ENCODE data around the gene RASAL3. TPM values are rescaled to one million over a fixed set of nuclear protein-coding genes. Genes with fewer than 3 reads are reported as not detected.

RASAL3 gene
- polyA plus RNA-seq (2013, experiment 1 of 2) = 0.13 TPM
- polyA plus RNA-seq (2013, experiment 2 of 2) = 0.20 TPM

DNA sequence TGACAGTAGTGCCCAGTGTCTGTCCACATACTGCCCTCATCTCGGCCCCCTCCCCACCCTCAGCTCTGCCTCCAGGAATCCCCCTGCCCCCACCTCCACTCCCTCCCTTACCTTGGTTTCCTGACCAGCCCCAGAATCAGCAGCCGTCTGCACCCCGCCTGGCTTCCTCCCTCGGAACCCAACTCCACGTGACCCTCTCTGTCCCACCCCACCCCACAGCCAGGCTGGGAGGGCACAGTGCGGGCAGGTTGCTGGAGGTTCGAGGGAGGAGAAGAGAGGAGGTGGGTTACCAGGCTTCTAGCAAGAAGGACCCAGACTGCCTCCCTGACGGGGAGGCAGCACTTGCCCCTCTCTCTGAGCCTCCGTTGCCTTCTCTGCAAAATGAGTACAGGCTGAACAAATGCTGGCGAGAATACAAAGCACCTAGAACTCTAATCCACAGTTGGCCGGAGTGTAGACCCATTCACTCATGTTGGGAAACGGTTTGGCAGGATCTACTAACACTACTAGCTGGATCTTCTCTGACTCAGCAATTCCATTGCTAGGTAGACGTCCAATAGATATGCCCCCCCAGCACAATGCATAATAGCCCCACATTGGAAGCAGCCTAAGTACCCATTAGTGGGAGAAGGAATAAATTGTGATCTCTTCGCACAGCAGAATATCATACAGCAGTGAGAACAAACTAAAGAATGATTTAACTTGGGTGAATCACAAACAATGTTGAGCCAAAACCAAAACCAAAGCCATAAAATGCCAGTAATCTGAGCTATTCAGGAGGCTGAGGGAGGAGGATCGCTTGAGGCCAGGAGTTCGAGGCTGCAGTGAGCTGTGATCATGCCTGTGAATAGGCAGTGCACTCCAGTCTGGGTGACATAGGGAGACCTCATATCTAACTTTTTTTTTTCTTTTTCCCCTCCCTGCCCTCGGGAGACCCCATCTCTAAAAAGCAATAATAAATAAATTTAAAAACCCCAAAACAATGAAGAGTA, at the start of gene RASAL3:
RASAL3 (minus strand) TSS at position 151 of the 992 bp plus-strand sequence. CDS start 186 bp downstream, outside the sequence.
- H3K4me1 ChIP-seq (ENCODE audit: control insufficient read depth, low read depth, low read length) = no peaks in the 10 kb centered on the region
- H3K4me3 ChIP-seq (ENCODE audit: low read length) = no peak within 1 kb of the TSS
- H3K27ac ChIP-seq (ENCODE audit: low read depth, low read length) = no peak within 1 kb of the TSS
- no peak within 1 kb of the TSS for H3K56ac ChIP-seq (ENCODE audit: low read length)
- no peak within 1 kb of the TSS for H2BK5ac ChIP-seq (ENCODE audit: low read length)
- no peak within 1 kb of the TSS for H2BK15ac ChIP-seq (replicated peaks; ENCODE audit: low read depth)
- H2AK5ac ChIP-seq (ENCODE audit: low read length) = no peak within 1 kb of the TSS
- DNase-seq = no peak
- H3K79me1 ChIP-seq (ENCODE audit: low read length) = no peaks in the 10 kb centered on the region
- H3K4ac ChIP-seq (ENCODE audit: low read depth, low read length) = no peak within 1 kb of the TSS
- no peak within 1 kb of the TSS for H3K4me2 ChIP-seq (ENCODE audit: low read length)
- H3K79me2 ChIP-seq (ENCODE audit: control insufficient read depth, insufficient read depth, low read length) = no peaks in the 10 kb centered on the region
- no CpG with 5 or more reads among the region's 17 CpGs for WGBS (ENCODE audit: extremely low coverage, insufficient coverage, low lambda C conversion rate)
- H3K9ac ChIP-seq (ENCODE audit: low read length) = no peak within 1 kb of the TSS
- H4K8ac ChIP-seq (ENCODE audit: low read depth, low read length) = no peak within 1 kb of the TSS
- peaks cover 5% of the 10 kb centered on the region for H3K27me3 ChIP-seq (ENCODE audit: insufficient read depth, low read length, poor library complexity)
- no peak within 1 kb of the TSS for H3K23ac ChIP-seq (ENCODE audit: low read length)
- no peak within 1 kb of the TSS for H4K5ac ChIP-seq (ENCODE audit: low read length)
- no peak within 1 kb of the TSS for H3K18ac ChIP-seq (ENCODE audit: low read length)
- H3K36me3 ChIP-seq (ENCODE audit: control insufficient read depth, insufficient read depth, low read length) = no peaks in the 10 kb centered on the region
- H2BK120ac ChIP-seq (ENCODE audit: low read depth, low read length) = no peak within 1 kb of the TSS

DNA sequence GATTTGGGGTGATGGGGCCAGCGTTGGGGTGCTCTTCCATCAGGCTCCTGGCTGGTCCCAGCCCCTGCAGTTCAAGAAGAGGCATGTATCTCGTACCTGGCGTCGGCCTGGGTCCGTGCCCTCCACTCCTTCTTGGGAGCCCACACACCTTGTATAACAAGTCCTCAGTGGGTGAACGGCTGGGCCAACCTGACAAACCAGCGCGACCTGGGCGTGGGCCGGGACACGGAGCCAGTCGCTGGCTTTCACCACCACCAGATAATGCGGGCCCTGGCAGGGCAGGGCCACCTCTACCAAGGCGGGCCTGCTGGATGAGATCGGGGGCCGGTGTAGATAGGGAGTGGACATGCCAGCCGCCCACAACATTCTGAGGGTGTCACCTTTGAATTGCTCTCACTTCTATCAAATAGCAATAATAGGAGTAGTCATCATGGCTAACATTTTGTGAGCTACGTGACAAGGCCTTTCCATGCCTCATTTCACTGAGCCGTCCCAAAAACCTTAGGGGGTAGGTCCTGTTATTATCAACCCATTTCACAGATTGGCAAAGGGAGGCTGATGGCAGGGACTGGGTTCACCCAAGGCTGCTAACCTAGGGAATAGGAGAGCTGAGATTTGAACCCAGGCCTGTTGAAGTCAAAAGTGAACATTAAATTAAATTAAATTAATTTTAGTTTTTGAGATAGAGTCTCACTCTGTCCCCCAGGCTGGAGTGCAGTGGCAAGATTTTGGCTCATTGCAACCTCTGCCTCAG, 47.5 kb upstream of the RASAL3 start:
- H2BK120ac ChIP-seq (ENCODE audit: low read depth, low read length) = no peak overlapping the region
- no peak overlapping the region for H2BK15ac ChIP-seq (replicated peaks; ENCODE audit: low read depth)
- no peaks in the 10 kb centered on the region for H3K79me1 ChIP-seq (ENCODE audit: low read length)
- H3K9ac ChIP-seq (ENCODE audit: low read length) = no peak overlapping the region
- H4K8ac ChIP-seq (ENCODE audit: low read depth, low read length) = no peak overlapping the region
- no peaks in the 10 kb centered on the region for H3K4me1 ChIP-seq (ENCODE audit: control insufficient read depth, low read depth, low read length)
- H3K27ac ChIP-seq (ENCODE audit: low read depth, low read length) = no peak overlapping the region
- no peak overlapping the region for H3K4me3 ChIP-seq (ENCODE audit: low read length)
- H4K5ac ChIP-seq (ENCODE audit: low read length) = no peak overlapping the region
- H3K23ac ChIP-seq (ENCODE audit: low read length) = no peak overlapping the region
- DNase-seq = no peak
- no peaks in the 10 kb centered on the region for H3K27me3 ChIP-seq (ENCODE audit: insufficient read depth, low read length, poor library complexity)
- H2AK5ac ChIP-seq (ENCODE audit: low read length) = no peak overlapping the region
- H2BK5ac ChIP-seq (ENCODE audit: low read length) = no peak overlapping the region
- no peaks in the 10 kb centered on the region for H3K79me2 ChIP-seq (ENCODE audit: control insufficient read depth, insufficient read depth, low read length)
- WGBS (ENCODE audit: extremely low coverage, insufficient coverage, low lambda C conversion rate) = no CpG with 5 or more reads among the region's 19 CpGs
- no peak overlapping the region for H3K56ac ChIP-seq (ENCODE audit: low read length)
- H3K18ac ChIP-seq (ENCODE audit: low read length) = no peak overlapping the region
- no peaks in the 10 kb centered on the region for H3K36me3 ChIP-seq (ENCODE audit: control insufficient read depth, insufficient read depth, low read length)
- H3K4me2 ChIP-seq (ENCODE audit: low read length) = no peak overlapping the region
- H3K4ac ChIP-seq (ENCODE audit: low read depth, low read length) = no peak overlapping the region

DNA sequence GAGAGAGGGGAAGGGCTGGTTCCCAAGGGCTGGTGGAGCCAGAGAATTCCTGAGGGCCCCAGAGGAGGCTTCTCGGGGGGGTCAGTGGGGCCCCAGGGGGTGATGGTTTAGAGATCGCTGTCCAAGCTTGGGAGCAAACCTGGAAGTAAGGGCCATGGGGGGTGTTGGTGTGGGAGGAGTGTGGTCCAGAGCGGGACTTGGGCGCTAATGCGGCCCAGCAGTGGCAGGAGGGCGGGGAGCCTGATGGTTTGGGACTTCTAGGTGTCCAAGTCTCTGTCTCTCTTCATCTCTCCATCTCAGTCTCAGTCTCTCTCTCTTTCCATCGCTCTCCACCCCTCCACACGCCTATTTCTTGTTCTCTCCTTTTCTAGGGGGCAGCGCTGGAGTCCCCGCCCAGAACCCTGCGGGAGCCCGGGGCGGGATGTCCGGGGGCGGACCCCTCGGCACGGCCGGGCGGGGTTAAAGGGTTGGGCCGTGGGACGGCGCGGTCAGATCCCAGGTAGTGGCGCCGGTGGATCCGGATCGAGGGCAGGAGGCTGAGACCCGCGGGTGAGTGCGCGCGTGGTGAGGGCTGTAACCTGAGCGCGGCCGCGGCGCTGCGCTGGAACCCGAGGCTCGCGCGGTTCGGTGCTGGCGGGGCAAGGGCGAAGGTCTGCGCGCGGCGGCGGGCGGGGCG, 43.8 kb upstream of the RASAL3 start, which contains the start of gene CYP4F22:
CYP4F22 (plus strand) TSS at position 491 of the 676 bp plus-strand sequence. CDS start 16,812 bp downstream, outside the sequence.
- Histone ChIP-seq H3K56ac (ENCODE audit: low read length) (no peak within 1 kb of the TSS), H3K4me1 (ENCODE audit: control insufficient read depth, low read depth, low read length) (no peaks in the 10 kb centered on the region), H3K36me3 (ENCODE audit: control insufficient read depth, insufficient read depth, low read length) (no peaks in the 10 kb centered on the region), H3K4me2 (ENCODE audit: low read length) (no peak within 1 kb of the TSS), H3K27ac (ENCODE audit: low read depth, low read length) (no peak within 1 kb of the TSS), H3K4ac (ENCODE audit: low read depth, low read length) (no peak within 1 kb of the TSS), H2BK5ac (ENCODE audit: low read length) (no peak within 1 kb of the TSS), H3K27me3 (ENCODE audit: insufficient read depth, low read length, poor library complexity) (no peaks in the 10 kb centered on the region), H4K8ac (ENCODE audit: low read depth, low read length) (no peak within 1 kb of the TSS), H3K79me1 (ENCODE audit: low read length) (no peaks in the 10 kb centered on the region), H3K4me3 (ENCODE audit: low read length) (no peak within 1 kb of the TSS), H2AK5ac (ENCODE audit: low read length) (no peak within 1 kb of the TSS), H2BK120ac (ENCODE audit: low read depth, low read length) (no peak within 1 kb of the TSS), H3K23ac (ENCODE audit: low read length) (no peak within 1 kb of the TSS), H3K18ac (ENCODE audit: low read length) (no peak within 1 kb of the TSS), H3K79me2 (ENCODE audit: control insufficient read depth, insufficient read depth, low read length) (no peaks in the 10 kb centered on the region), H2BK15ac (replicated peaks; ENCODE audit: low read depth) (no peak within 1 kb of the TSS), H4K5ac (ENCODE audit: low read length) (no peak within 1 kb of the TSS), H3K9ac (ENCODE audit: low read length) (no peak within 1 kb of the TSS)
- no CpG with 5 or more reads among the region's 52 CpGs for WGBS (ENCODE audit: extremely low coverage, insufficient coverage, low lambda C conversion rate)
- DNase-seq = no peak

DNA sequence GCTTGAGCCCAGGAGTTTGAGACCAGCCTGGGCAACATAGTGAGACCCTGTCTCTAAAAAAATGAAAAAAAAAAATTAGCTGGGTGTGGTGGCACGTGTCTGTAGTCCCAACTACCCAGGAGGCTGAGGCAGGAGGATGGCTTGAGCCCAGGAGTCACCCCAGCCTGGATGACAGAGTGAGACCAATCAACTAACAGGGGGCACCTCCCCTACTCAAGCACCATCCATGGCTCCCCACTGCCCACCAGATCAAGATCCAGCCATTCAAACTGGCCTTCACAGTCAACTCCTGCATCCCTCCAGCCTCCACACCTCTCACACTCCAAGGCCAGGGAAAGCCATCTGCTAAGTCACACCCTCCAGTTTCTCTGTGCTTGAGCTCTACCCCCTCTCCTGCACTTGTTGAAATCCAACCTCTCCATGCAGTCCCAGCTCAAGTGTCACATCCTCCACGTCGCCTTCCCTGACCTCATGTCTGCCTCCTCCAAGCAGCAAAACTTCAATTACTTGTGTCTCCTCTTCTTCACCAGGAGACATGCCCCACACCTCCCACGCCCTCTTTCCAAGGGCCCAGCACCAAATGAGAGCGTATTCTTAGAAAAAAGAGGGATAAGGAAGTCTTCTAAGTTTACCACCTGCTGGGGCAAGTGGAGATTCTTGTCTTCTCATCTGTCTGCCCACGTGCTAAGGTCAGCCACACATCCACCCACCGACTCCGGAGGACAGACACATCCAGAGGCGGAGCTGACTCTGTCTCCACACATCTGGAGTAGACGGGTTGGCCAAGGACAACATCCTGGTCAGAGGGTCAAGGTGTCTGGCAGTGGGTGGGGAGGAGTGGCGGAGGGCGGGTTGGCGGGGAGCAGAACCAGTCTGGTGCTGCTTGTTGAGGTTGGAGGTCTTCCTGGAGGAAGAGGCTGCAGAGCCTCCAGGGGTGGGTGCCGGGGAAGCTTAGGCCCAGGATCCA, 43.0 kb upstream of the RASAL3 start:
- Histone ChIP-seq H3K4me2 (ENCODE audit: low read length) (no peak overlapping the region), H3K18ac (ENCODE audit: low read length) (no peak overlapping the region), H3K79me2 (ENCODE audit: control insufficient read depth, insufficient read depth, low read length) (no peaks in the 10 kb centered on the region), H2BK5ac (ENCODE audit: low read length) (no peak overlapping the region), H3K79me1 (ENCODE audit: low read length) (no peaks in the 10 kb centered on the region), H3K4me3 (ENCODE audit: low read length) (no peak overlapping the region), H2BK15ac (replicated peaks; ENCODE audit: low read depth) (no peak overlapping the region), H3K56ac (ENCODE audit: low read length) (no peak overlapping the region), H3K4ac (ENCODE audit: low read depth, low read length) (no peak overlapping the region), H2AK5ac (ENCODE audit: low read length) (no peak overlapping the region), H3K4me1 (ENCODE audit: control insufficient read depth, low read depth, low read length) (no peaks in the 10 kb centered on the region), H4K5ac (ENCODE audit: low read length) (no peak overlapping the region), H3K9ac (ENCODE audit: low read length) (no peak overlapping the region), H3K27ac (ENCODE audit: low read depth, low read length) (no peak overlapping the region), H2BK120ac (ENCODE audit: low read depth, low read length) (no peak overlapping the region), H3K36me3 (ENCODE audit: control insufficient read depth, insufficient read depth, low read length) (no peaks in the 10 kb centered on the region), H3K23ac (ENCODE audit: low read length) (no peak overlapping the region), H3K27me3 (ENCODE audit: insufficient read depth, low read length, poor library complexity) (no peaks in the 10 kb centered on the region), H4K8ac (ENCODE audit: low read depth, low read length) (no peak overlapping the region)
- DNase-seq = no peak
- WGBS (ENCODE audit: extremely low coverage, insufficient coverage, low lambda C conversion rate) = no CpG with 5 or more reads among the region's 14 CpGs

DNA sequence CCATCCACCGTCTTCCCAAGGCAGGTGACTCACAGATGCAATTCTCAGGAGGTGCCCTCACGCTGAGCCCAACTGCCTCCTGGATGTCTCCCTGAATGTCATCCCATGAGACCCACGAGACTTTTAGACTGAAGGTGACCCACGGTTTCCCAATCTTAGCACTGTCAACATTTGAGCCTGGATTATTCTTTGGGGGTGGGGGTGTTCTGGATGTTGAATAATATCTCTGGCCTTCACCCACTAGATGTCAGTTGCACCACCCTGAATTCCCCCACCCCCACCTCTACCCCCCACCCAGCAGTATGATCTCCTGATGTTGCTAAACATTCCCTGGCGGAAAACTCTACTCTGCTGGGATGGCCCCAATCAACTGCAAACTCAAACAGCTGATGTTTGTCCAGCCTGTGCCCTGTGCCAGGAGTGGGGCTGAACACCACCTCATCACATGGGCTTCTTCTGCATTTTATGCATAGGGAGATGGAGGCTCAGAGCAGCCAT, 41.8 kb upstream of the RASAL3 start:
- no CpG with 5 or more reads among the region's 5 CpGs for WGBS (ENCODE audit: extremely low coverage, insufficient coverage, low lambda C conversion rate)
- H3K27me3 ChIP-seq (ENCODE audit: insufficient read depth, low read length, poor library complexity) = no peaks in the 10 kb centered on the region
- no peak overlapping the region for H3K27ac ChIP-seq (ENCODE audit: low read depth, low read length)
- no peak overlapping the region for H2BK120ac ChIP-seq (ENCODE audit: low read depth, low read length)
- no peaks in the 10 kb centered on the region for H3K36me3 ChIP-seq (ENCODE audit: control insufficient read depth, insufficient read depth, low read length)
- no peaks in the 10 kb centered on the region for H3K79me1 ChIP-seq (ENCODE audit: low read length)
- H2AK5ac ChIP-seq (ENCODE audit: low read length) = no peak overlapping the region
- H3K4me2 ChIP-seq (ENCODE audit: low read length) = no peak overlapping the region
- H3K79me2 ChIP-seq (ENCODE audit: control insufficient read depth, insufficient read depth, low read length) = no peaks in the 10 kb centered on the region
- no peak overlapping the region for H3K9ac ChIP-seq (ENCODE audit: low read length)
- no peak overlapping the region for H4K8ac ChIP-seq (ENCODE audit: low read depth, low read length)
- H3K23ac ChIP-seq (ENCODE audit: low read length) = no peak overlapping the region
- no peak for DNase-seq
- no peak overlapping the region for H3K56ac ChIP-seq (ENCODE audit: low read length)
- H3K4me3 ChIP-seq (ENCODE audit: low read length) = no peak overlapping the region
- no peak overlapping the region for H4K5ac ChIP-seq (ENCODE audit: low read length)
- no peaks in the 10 kb centered on the region for H3K4me1 ChIP-seq (ENCODE audit: control insufficient read depth, low read depth, low read length)
- no peak overlapping the region for H2BK15ac ChIP-seq (replicated peaks; ENCODE audit: low read depth)
- no peak overlapping the region for H3K4ac ChIP-seq (ENCODE audit: low read depth, low read length)
- H2BK5ac ChIP-seq (ENCODE audit: low read length) = no peak overlapping the region
- H3K18ac ChIP-seq (ENCODE audit: low read length) = no peak overlapping the region
